Measurements from ENCODE around the gene PMM1.
"Not testable (repeated sequence)": the region's sequence is repeated elsewhere in the genome, so short reads cannot be mapped to it uniquely, and the experiment has no call there.

The PMM1 gene

DNA sequence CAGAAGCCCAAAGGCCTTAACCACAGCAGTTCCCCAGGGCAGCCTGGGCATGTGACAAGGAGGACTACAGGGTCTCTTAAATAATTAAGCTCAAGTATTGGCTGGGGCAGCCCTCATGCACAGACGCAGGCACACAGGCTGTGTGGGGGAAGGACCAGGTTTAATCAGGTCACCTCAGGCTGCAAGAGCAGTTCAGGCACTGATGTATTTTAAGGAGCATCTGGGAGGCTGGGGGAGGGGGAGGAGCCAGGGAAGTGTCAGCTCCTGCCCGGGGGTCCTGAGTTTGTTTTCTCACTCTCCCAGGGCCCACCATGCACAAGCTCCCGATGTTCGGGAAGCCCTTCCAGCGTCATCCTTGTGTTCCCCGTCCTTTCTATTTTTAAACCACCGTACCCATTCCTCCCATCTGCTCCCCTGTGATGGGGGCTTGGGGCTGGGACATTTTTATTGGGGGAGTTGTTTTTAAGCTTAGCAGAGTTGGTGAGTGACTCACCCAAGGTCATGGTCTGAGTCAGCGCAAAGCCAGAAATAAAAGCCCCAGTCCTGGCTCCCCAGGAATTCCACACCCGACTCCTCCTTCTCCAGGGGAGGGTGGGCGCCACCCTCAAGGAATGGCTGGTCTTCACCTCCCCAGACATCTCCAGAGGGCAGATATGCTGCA lies 26.5 kb downstream of the PMM1 start:
- H3K36me3 ChIP-seq (ENCODE audit: control insufficient read depth, insufficient read depth, low read length, severe bottlenecking) = no peaks in the 10 kb centered on the region
- H3K4me3 ChIP-seq (ENCODE audit: low read length) = no peak overlapping the region
- no peaks in the 10 kb centered on the region for H3K9me3 ChIP-seq (ENCODE audit: control insufficient read depth, low read length)
- H3K9ac ChIP-seq (ENCODE audit: low read length) = no peak overlapping the region
- no peaks in the 10 kb centered on the region for H3K27me3 ChIP-seq (replicated peaks; ENCODE audit: control insufficient read depth, insufficient read depth, low read length)
- DNase-seq (ENCODE audit: low read depth) = peak; percentile 73
- peaks cover 13% of the 10 kb centered on the region for H3K4me1 ChIP-seq (ENCODE audit: control insufficient read depth, insufficient read depth, low read length)

DNA sequence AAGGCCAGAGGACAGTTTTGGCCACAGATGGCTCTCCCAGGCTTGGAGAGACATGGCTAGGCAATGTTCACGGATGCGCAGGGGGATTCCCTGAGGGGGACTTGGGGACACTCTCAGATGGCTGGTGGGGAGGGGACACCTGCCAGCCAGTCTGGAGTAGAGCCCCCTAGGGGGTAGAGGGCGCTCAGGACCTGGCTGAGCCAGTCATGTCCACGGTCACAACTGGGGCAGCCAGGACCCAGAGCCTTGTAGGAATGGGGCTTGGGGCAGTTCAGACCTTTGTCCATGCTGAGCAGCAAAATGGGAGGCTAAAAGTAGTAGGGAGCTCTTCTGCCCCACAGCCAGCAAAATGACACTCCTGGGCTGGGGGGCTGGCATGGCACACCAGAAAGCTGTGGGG lies 27.2 kb downstream of the PMM1 start:
- no peaks in the 10 kb centered on the region for H3K36me3 ChIP-seq (ENCODE audit: control insufficient read depth, insufficient read depth, low read length, severe bottlenecking)
- no peak for DNase-seq (ENCODE audit: low read depth)
- H3K4me3 ChIP-seq (ENCODE audit: low read length) = no peak overlapping the region
- H3K9me3 ChIP-seq (ENCODE audit: control insufficient read depth, low read length) = no peaks in the 10 kb centered on the region
- H3K9ac ChIP-seq (ENCODE audit: low read length) = no peak overlapping the region
- peaks cover 17% of the 10 kb centered on the region for H3K4me1 ChIP-seq (ENCODE audit: control insufficient read depth, insufficient read depth, low read length)
- H3K27me3 ChIP-seq (replicated peaks; ENCODE audit: control insufficient read depth, insufficient read depth, low read length) = no peaks in the 10 kb centered on the region

DNA sequence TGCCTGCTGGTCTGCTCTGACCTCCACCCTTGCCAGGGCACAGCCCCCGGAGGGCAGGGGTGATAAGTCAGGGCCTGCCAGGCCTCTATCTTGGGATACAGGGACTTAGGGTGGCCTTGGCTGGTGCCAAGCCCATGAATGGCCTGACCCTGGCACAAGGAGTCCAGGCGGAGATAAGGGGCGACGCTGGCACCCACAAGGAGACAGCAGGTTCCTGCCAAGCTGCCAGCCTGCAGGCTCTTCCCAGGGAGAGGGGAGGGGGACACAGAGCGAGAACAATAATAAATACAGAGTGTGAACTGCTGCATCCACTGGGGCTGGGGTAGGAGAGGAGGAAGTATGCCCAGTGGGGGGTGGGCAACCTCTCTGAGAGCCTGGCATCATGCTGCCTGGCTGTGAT lies 27.9 kb downstream of the PMM1 start:
- no peak overlapping the region for H3K4me3 ChIP-seq (ENCODE audit: low read length)
- no peaks in the 10 kb centered on the region for H3K9me3 ChIP-seq (ENCODE audit: control insufficient read depth, low read length)
- no peaks in the 10 kb centered on the region for H3K27me3 ChIP-seq (replicated peaks; ENCODE audit: control insufficient read depth, insufficient read depth, low read length)
- H3K9ac ChIP-seq (ENCODE audit: low read length) = no peak overlapping the region
- no peak for DNase-seq (ENCODE audit: low read depth)
- H3K4me1 ChIP-seq (ENCODE audit: control insufficient read depth, insufficient read depth, low read length) = peaks cover 21% of the 10 kb centered on the region
- no peaks in the 10 kb centered on the region for H3K36me3 ChIP-seq (ENCODE audit: control insufficient read depth, insufficient read depth, low read length, severe bottlenecking)

DNA sequence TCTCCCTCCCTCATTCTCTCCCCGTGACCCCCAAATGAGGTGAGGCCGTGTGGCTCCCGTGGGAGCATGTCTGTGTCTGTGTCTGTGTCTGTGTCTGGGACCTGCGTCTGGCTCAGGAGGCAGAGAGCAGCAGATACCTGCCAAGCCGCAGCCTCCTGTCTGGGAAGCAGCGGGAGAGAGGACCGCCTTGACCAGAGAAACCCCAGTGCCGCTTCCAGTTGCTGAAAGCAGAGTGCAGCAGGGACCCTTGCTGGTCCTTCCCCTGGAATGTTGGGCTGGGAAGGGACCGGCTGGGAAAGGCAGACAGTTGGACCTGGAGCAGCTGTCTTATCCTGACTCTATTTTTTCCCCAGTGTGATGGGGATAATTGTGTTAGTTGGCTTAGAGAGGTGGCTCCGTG lies 28.3 kb downstream of the PMM1 start:
- H3K4me3 ChIP-seq (ENCODE audit: low read length) = no peak overlapping the region
- peak; percentile 32 for DNase-seq (ENCODE audit: low read depth)
- peaks cover 21% of the 10 kb centered on the region for H3K4me1 ChIP-seq (ENCODE audit: control insufficient read depth, insufficient read depth, low read length)
- no peaks in the 10 kb centered on the region for H3K36me3 ChIP-seq (ENCODE audit: control insufficient read depth, insufficient read depth, low read length, severe bottlenecking)
- no peaks in the 10 kb centered on the region for H3K27me3 ChIP-seq (replicated peaks; ENCODE audit: control insufficient read depth, insufficient read depth, low read length)
- H3K9me3 ChIP-seq (ENCODE audit: control insufficient read depth, low read length) = no peaks in the 10 kb centered on the region
- H3K9ac ChIP-seq (ENCODE audit: low read length) = no peak overlapping the region

DNA sequence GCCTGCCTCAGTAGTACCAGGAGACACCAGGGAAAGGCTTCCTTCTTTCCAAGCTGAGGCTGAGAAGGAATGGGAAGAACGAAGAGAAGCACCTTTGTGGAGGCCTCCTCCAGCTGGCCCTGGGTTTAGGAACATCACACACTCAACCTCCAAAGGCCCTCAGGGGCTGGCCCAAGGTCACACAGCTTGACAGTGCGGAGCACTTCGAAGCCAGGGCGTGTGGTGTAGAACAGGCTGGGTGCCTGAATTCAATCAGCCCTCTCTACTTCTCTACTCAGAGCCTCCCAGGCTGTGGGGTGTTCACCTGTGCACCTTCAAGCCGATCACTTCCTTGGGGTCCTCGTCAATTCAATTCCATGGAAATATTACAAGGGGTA lies 29.6 kb downstream of the PMM1 start:
- no peaks in the 10 kb centered on the region for H3K9me3 ChIP-seq (ENCODE audit: control insufficient read depth, low read length)
- no peak overlapping the region for H3K9ac ChIP-seq (ENCODE audit: low read length)
- no peaks in the 10 kb centered on the region for H3K36me3 ChIP-seq (ENCODE audit: control insufficient read depth, insufficient read depth, low read length, severe bottlenecking)
- peaks cover 14% of the 10 kb centered on the region for H3K4me1 ChIP-seq (ENCODE audit: control insufficient read depth, insufficient read depth, low read length)
- no peak for DNase-seq (ENCODE audit: low read depth)
- H3K27me3 ChIP-seq (replicated peaks; ENCODE audit: control insufficient read depth, insufficient read depth, low read length) = no peaks in the 10 kb centered on the region
- H3K4me3 ChIP-seq (ENCODE audit: low read length) = no peak overlapping the region

DNA sequence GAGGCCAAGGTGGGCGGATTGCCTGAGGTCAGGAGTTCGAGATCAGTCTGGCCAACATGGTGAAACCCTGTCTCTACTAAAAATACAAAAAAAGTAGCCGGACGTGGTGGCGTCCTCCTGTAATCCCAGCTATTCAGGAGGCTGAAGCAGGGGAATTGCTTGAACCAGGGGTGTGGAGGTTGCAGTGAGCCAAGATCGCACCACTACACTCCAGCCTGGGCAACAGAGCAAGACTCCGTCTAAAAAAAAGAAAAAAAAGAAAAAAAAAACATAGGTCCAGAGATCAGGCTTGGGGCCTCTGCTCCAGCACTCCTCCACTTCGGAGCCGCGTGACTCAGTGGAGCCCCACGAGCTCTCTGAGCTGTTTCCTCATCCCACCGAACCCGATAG lies 31.4 kb downstream of the PMM1 start:
- peaks cover 11% of the 10 kb centered on the region for H3K4me1 ChIP-seq (ENCODE audit: control insufficient read depth, insufficient read depth, low read length)
- H3K9me3 ChIP-seq (ENCODE audit: control insufficient read depth, low read length); DNase-seq (ENCODE audit: low read depth); H3K4me3 ChIP-seq (ENCODE audit: low read length); H3K36me3 ChIP-seq (ENCODE audit: control insufficient read depth, insufficient read depth, low read length, severe bottlenecking); H3K27me3 ChIP-seq (replicated peaks; ENCODE audit: control insufficient read depth, insufficient read depth, low read length); H3K9ac ChIP-seq (ENCODE audit: low read length): not testable (repeated sequence)

DNA sequence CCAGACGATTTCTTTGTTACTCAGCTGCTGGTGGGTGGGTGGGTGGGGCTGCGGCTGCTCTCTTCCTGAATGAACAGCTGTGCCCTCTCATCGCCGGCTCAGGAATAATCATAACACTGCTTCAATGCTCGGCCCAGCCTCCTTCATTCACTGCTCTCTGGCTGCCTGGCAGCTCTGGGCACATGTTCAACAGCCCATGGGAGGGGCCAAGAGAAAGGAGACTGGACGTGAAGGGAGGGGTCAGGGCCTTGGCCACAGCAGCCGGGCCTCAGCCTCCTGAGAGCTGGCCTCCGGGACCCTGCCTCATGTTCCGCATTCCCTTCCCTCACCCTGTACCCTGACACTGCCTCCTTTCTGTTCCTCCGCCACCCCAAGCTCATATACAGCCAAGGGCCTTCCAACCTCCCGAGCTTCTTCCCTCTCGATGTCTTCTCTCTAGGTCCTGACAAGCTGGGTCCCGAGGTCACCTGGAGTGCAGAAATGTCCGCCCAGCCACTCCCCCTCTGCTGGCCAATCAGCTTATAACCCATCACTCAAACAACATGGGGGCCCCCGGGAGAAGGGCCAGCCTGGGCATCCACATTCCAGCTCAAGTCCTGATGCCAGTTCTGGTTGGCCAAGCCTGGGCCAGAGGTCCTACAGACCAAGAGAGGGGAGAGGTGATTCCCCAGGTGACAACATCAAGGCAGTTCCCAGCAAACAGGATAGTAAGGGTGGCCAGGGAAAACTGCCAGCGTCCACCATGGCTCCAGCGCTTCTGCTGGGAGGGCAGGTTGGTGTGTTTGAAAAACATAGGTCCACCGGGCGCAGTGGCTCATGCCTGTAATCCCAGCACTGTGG lies 32.0 kb downstream of the PMM1 start:
- no peak overlapping the region for H3K4me3 ChIP-seq (ENCODE audit: low read length)
- peak; percentile 89 for DNase-seq (ENCODE audit: low read depth)
- no peaks in the 10 kb centered on the region for H3K27me3 ChIP-seq (replicated peaks; ENCODE audit: control insufficient read depth, insufficient read depth, low read length)
- H3K9me3 ChIP-seq (ENCODE audit: control insufficient read depth, low read length) = no peaks in the 10 kb centered on the region
- no peaks in the 10 kb centered on the region for H3K36me3 ChIP-seq (ENCODE audit: control insufficient read depth, insufficient read depth, low read length, severe bottlenecking)
- peaks cover 8% of the 10 kb centered on the region for H3K4me1 ChIP-seq (ENCODE audit: control insufficient read depth, insufficient read depth, low read length)
- H3K9ac ChIP-seq (ENCODE audit: low read length) = peak overlapping the region; percentile 46

DNA sequence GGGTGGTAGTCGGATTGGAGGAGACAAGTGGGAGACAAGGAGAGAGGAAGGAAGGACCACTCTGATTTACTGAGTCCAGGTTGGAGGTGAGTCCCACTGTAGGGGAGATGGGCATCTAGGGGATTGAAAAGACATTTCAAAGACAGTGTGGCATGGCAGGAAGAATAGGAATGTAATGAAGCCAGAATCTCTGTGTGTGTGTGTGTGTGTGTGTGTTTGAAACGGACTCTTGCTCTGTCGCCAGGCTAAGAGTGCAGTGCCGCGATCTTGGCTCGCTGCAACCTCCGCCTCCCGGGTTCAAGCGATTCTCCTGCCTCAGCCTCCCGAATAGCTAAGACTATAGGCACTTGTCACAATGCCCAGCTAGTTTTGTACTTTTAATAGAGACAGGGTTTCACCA lies 33.1 kb downstream of the PMM1 start:
- Histone ChIP-seq H3K9ac (ENCODE audit: low read length) (no peak overlapping the region), H3K27me3 (replicated peaks; ENCODE audit: control insufficient read depth, insufficient read depth, low read length) (no peaks in the 10 kb centered on the region), H3K36me3 (ENCODE audit: control insufficient read depth, insufficient read depth, low read length, severe bottlenecking) (no peaks in the 10 kb centered on the region), H3K4me3 (ENCODE audit: low read length) (no peak overlapping the region), H3K4me1 (ENCODE audit: control insufficient read depth, insufficient read depth, low read length) (peaks cover 8% of the 10 kb centered on the region), H3K9me3 (ENCODE audit: control insufficient read depth, low read length) (no peaks in the 10 kb centered on the region)
- no peak for DNase-seq (ENCODE audit: low read depth)

DNA sequence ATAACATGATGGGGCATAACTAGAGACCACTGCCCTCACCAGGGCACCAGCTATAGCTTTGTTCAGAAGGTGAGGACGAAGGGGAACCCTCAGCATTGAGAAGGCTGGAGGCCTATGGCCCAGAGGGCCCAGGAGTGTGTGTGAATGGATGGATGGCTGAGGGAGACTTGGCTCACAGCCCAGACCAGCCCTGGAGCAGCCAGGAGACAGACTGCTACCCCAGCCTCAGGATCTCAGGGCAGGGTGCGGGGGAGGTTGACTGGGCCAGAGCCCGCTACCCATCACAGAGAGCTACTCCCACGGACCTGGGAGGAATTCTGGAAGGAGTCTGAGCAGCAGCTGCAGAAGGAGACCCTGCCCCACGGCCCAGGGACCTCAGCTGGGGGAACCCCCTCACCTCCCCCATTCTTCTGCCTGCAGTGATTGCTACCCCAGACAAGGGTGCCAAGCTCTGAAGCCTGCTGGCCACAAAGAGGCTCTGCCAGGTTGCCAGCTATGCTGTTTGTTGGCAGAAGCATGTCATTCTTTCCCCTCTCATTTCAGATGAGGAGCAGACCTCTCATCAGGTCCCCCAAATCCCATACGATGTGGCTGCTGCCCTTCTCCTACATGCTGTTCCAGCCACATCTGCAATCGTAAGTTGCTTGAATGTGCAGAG lies 34.2 kb downstream of the PMM1 start:
- Histone ChIP-seq H3K27me3 (replicated peaks; ENCODE audit: control insufficient read depth, insufficient read depth, low read length) (no peaks in the 10 kb centered on the region), H3K36me3 (ENCODE audit: control insufficient read depth, insufficient read depth, low read length, severe bottlenecking) (no peaks in the 10 kb centered on the region), H3K9ac (ENCODE audit: low read length) (no peak overlapping the region), H3K9me3 (ENCODE audit: control insufficient read depth, low read length) (no peaks in the 10 kb centered on the region), H3K4me3 (ENCODE audit: low read length) (no peak overlapping the region), H3K4me1 (ENCODE audit: control insufficient read depth, insufficient read depth, low read length) (peaks cover 8% of the 10 kb centered on the region)
- DNase-seq (ENCODE audit: low read depth) = no peak

DNA sequence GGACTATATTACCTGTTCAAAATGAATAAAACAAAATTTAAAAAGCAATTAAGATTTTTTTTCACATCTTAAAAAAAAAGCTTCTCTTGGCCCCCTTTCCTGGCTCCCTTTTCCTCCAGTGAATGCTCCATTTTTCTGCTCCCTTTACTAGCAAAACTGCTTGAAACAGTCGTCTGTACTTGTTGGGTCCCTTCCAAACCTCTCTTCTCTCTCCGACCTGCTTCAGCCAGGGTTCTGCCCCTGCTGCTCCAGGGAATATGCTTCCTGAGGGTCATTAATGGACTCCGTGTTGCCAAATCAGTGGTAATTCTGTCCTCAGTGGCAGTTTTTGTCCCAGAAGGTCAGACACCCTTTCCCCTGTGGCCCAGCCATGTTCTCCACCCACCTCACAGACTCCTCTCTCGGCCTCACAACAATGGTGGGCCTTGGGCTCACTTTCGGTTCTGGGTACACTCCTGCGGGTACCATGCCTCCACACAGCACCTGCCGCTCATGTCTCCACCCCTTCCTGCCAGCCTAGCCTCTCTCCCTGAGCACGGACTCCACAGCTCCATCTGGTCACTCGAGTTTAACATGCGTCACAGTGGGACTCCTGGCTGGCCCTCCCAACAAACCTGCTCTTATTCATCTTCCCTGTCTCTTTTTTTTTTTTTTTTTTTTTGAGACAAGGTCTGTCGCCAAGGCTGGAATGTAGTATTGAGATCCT lies 37.6 kb downstream of the PMM1 start:
- H3K4me3 ChIP-seq (ENCODE audit: low read length) = no peak overlapping the region
- no peaks in the 10 kb centered on the region for H3K9me3 ChIP-seq (ENCODE audit: control insufficient read depth, low read length)
- no peak overlapping the region for H3K9ac ChIP-seq (ENCODE audit: low read length)
- peaks cover 2% of the 10 kb centered on the region for H3K4me1 ChIP-seq (ENCODE audit: control insufficient read depth, insufficient read depth, low read length)
- H3K27me3 ChIP-seq (replicated peaks; ENCODE audit: control insufficient read depth, insufficient read depth, low read length) = no peaks in the 10 kb centered on the region
- H3K36me3 ChIP-seq (ENCODE audit: control insufficient read depth, insufficient read depth, low read length, severe bottlenecking) = no peaks in the 10 kb centered on the region
- no peak for DNase-seq (ENCODE audit: low read depth)

DNA sequence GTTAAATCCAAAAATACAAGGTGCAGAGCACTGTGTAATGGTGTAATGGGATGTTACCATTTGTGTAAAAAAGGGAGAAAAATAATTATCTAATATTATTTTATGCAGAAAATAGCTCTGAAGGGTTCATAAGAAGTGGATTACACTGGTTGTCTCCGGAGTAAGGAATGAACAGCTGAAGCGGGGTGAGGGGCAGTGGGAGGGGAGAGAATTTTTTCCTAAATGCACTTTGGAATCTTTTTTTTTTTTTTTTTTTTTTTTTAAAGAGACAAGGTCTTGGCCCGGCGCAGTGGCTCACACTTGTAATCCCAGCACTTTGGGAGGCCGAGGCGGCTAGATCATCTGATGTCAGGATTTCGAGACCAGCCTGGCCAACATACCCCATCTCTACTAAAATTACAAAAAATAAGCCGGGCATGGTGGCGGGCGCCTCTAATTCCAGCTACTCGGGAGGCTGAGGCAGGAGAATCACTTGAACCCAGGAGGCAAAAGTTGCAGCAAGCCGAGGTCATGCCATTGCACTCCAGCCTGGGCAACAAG lies 38.6 kb downstream of the PMM1 start:
- Histone ChIP-seq H3K36me3 (ENCODE audit: control insufficient read depth, insufficient read depth, low read length, severe bottlenecking) (no peaks in the 10 kb centered on the region), H3K9me3 (ENCODE audit: control insufficient read depth, low read length) (no peaks in the 10 kb centered on the region), H3K9ac (ENCODE audit: low read length) (no peak overlapping the region), H3K4me3 (ENCODE audit: low read length) (no peak overlapping the region), H3K27me3 (replicated peaks; ENCODE audit: control insufficient read depth, insufficient read depth, low read length) (no peaks in the 10 kb centered on the region), H3K4me1 (ENCODE audit: control insufficient read depth, insufficient read depth, low read length) (no peaks in the 10 kb centered on the region)
- no peak for DNase-seq (ENCODE audit: low read depth)

All from adipocyte (in vitro differentiated cells).